Liver (tissue), 9 donors: Measurements from ENCODE around the gene DCDC1. TPM values are rescaled to one million over a fixed set of nuclear protein-coding genes. Genes with fewer than 3 reads are reported as not detected.

Experiments used
- DNase-seq: peaks from one replicate; pipeline ENCODE4 v3.0.0-alpha.2; 2017; ENCODE audit warnings: low spot score
- H3K27ac ChIP-seq, 2 donors: one replicate each; pipeline ENCODE4 v1.7.0; 2013; ENCODE audit warnings: inconsistent platforms in 2 of 2, low read length in 2 of 2, control low read depth in 1 of 2, low read depth in 1 of 2, mild to moderate bottlenecking in 1 of 2
- H3K27me3 ChIP-seq, 4 donors: one replicate each; pipeline versions ENCODE4 v1.6.1 to v1.7.0; 2013; ENCODE audit warnings: low read length in 3 of 4, inconsistent platforms in 1 of 4, mild to moderate bottlenecking in 1 of 4, moderate library complexity in 1 of 4; ENCODE audit not compliant: control insufficient read depth in 4 of 4, insufficient read depth in 4 of 4
- H3K36me3 ChIP-seq, 4 donors: one replicate each; pipeline versions ENCODE4 v1.6.1 to v1.7.0; 2013; ENCODE audit warnings: low read length in 3 of 4, mild to moderate bottlenecking in 3 of 4, low read depth in 1 of 4, moderate library complexity in 1 of 4; ENCODE audit not compliant: control insufficient read depth in 4 of 4, insufficient read depth in 3 of 4
- H3K4me1 ChIP-seq, 4 donors: one replicate each; pipeline versions ENCODE4 v1.6.1 to v1.7.0; 2013; ENCODE audit warnings: low read length in 3 of 4, mild to moderate bottlenecking in 3 of 4, moderate library complexity in 1 of 4; ENCODE audit not compliant: control insufficient read depth in 4 of 4, insufficient read depth in 4 of 4
- H3K4me3 ChIP-seq, 3 donors: one replicate each; pipeline versions ENCODE4 v1.6.1 to v1.7.0; 2013; ENCODE audit warnings: low read length in 3 of 3, control low read depth in 1 of 3, low read depth in 1 of 3, mild to moderate bottlenecking in 1 of 3
- H3K9ac ChIP-seq, 2 donors: one replicate each; pipeline ENCODE4 v1.7.0; 2013; ENCODE audit warnings: low read length in 2 of 2, mild to moderate bottlenecking in 2 of 2, moderate library complexity in 2 of 2, control low read depth in 1 of 2, low read depth in 1 of 2
- H3K9me3 ChIP-seq, 4 donors: one replicate each; pipeline versions ENCODE4 v1.6.1 to v1.7.0; 2013; ENCODE audit warnings: low read length in 3 of 4; ENCODE audit not compliant: control insufficient read depth in 4 of 4
- EGR1 ChIP-seq, 2 donors: IDR thresholded peaks; 2 replicates each; pipeline ENCODE4 v1.6.1; 2016 to 2018; ENCODE audit warnings: antibody characterized with exemption in 2 of 2, low read depth in 2 of 2
- FOXA1 ChIP-seq: IDR thresholded peaks from 2 replicates; pipeline ENCODE4 v1.6.1; 2016; ENCODE audit warnings: antibody characterized with exemption
- FOXA2 ChIP-seq: IDR thresholded peaks from 2 replicates; pipeline ENCODE4 v1.6.1; 2016; ENCODE audit warnings: antibody characterized with exemption
- HNF4A ChIP-seq, 2 donors: conservative IDR thresholded peaks; 2 replicates each; pipeline ENCODE4 v1.6.1; 2016; ENCODE audit warnings: antibody characterized with exemption in 2 of 2, mild to moderate bottlenecking in 2 of 2
- NR2F2 ChIP-seq: IDR thresholded peaks from 2 replicates; pipeline ENCODE4 v1.6.1; 2016; ENCODE audit warnings: antibody characterized with exemption
- SP1 ChIP-seq: IDR thresholded peaks from 2 replicates; pipeline ENCODE4 v1.6.1; 2018; ENCODE audit warnings: antibody characterized with exemption, mild to moderate bottlenecking
- TAF1 ChIP-seq: conservative IDR thresholded peaks from 2 replicates; pipeline ENCODE4 v1.6.1; 2016; ENCODE audit warnings: antibody characterized with exemption, mild to moderate bottlenecking
- YY1 ChIP-seq: IDR thresholded peaks from 2 replicates; pipeline ENCODE4 v1.6.1; 2016; ENCODE audit warnings: antibody characterized with exemption, mild to moderate bottlenecking
- WGBS: extraction: QIAGEN DNeasy Blood & Tissue Kit; methylation state at CpG from one replicate; pipeline ENCODE4 v1.1.7; 2013; 5-methylcytosine and 5-hydroxymethylcytosine counted together
- polyA plus RNA-seq, 2 donors: library from polyadenylated mRNA; stranded (reverse) in 1 of 2; unstranded in 1 of 2; fragments of 200-250 nt in 1 of 2; fragments of >200 nt in 1 of 2; fragmentation: Nextera tagmentation in 1 of 2; extraction: Ambion mirVana in 1 of 2; gene quantifications; one replicate each; pipeline versions ENCODE4 v1.2.1 to v1.2.3, GENCODE V29; 2013 to 2015
- total RNA-seq, 2 donors: library from RNA; depleted of rRNA; stranded (reverse); fragments of >200 nt; gene quantifications; one replicate each; pipeline ENCODE4 v1.2.3, GENCODE V29; 2014
- TF ChIP-seq, protein P1 (sequence below): IDR thresholded peaks from 2 replicates; pipeline ENCODE4 v1.6.1; 2016; ENCODE audit warnings: antibody characterized with exemption
- TF ChIP-seq, protein P2 (sequence below): IDR thresholded peaks from 2 replicates; pipeline ENCODE4 v1.6.1; 2016; ENCODE audit warnings: antibody characterized with exemption
- TF ChIP-seq, protein P3 (sequence below): fragments of 150-350 bp; IDR thresholded peaks from 2 replicates; pipeline ENCODE4 v1.5.1; 2017; ENCODE audit warnings: improper control_type of control experiment, low read depth, low read length; ENCODE audit not compliant: missing input control
- TF ChIP-seq, protein P4 (sequence below): IDR thresholded peaks from 2 replicates; pipeline ENCODE4 v1.6.1; 2016; ENCODE audit warnings: antibody characterized with exemption
- TF ChIP-seq, protein P5 (sequence below): IDR thresholded peaks from 2 replicates; pipeline ENCODE4 v1.6.1; 2016; ENCODE audit warnings: antibody characterized with exemption, mild to moderate bottlenecking
- donor health status: healthy.
- donor health status: healthy.
- donor health status: healthy.
- donor health status: healthy.
- donor health status: healthy.

Gene DCDC1
- total and polyA plus RNA-seq, 4 donors, result 0.38 to 3.5 (median 2.0) TPM

DNA sequence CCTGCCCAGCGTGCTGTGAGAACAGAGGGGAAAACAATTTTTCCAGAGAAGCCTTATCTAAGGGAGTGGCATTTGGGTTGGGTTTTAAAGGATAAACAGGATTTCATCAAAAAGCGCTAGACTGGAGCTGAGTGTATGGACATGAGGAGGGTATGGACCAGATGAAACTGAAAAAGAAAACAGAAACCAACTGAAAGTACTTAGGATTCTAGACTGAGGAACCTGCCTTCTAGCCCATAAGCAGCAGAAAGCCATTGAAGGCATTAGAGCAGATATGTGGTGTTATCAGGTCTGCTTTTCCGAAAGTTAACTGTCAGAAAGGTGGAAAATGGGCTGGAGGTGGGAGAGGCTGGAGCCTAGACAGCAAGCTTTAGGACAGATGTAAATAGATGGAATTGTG is 443.4 kb downstream of the DCDC1 start:
- Histone ChIP-seq H3K36me3 (no peaks in the 10 kb centered on the region), H3K9ac (no peak overlapping the region), H3K9me3 (no peaks in the 10 kb centered on the region), H3K27ac (no peak overlapping the region), H3K4me1 (no peaks in the 10 kb centered on the region), H3K27me3 (no peaks in the 10 kb centered on the region), H3K4me3 (no peak overlapping the region)
- DNase-seq, result no peak
- 89% methylated on average over 3 of the region's 3 CpGs for WGBS
- TF ChIP-seq FOXA2, result no peak

DNA sequence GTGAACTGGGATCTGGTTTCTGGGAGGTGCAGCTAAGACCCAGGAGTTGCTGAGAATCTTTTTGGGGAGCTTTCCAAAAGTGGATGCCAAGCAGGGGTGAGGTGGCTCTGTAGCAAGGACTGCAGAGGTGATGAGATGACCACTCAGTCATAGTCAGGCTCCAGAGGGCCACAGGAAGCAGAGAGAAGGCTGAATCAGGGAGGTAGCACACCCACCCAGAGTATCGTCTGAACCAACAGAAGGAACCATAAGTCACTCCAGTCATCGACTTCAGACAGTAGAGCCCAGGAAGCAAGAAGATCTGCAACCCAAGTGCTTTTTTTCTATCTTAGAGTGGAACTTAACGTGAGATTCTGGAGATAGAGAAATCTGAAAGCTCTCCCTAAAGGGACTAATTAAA is 447.7 kb downstream of the DCDC1 start:
- H3K9me3 ChIP-seq, result no peaks in the 10 kb centered on the region
- no peaks in the 10 kb centered on the region for H3K4me1 ChIP-seq
- H3K4me3 ChIP-seq, result no peak overlapping the region
- no peak for DNase-seq
- H3K27me3 ChIP-seq, result no peaks in the 10 kb centered on the region
- H3K9ac ChIP-seq, result no peak overlapping the region
- WGBS, result 61% methylated on average over 3 of the region's 3 CpGs
- TF ChIP-seq, protein P1, sequence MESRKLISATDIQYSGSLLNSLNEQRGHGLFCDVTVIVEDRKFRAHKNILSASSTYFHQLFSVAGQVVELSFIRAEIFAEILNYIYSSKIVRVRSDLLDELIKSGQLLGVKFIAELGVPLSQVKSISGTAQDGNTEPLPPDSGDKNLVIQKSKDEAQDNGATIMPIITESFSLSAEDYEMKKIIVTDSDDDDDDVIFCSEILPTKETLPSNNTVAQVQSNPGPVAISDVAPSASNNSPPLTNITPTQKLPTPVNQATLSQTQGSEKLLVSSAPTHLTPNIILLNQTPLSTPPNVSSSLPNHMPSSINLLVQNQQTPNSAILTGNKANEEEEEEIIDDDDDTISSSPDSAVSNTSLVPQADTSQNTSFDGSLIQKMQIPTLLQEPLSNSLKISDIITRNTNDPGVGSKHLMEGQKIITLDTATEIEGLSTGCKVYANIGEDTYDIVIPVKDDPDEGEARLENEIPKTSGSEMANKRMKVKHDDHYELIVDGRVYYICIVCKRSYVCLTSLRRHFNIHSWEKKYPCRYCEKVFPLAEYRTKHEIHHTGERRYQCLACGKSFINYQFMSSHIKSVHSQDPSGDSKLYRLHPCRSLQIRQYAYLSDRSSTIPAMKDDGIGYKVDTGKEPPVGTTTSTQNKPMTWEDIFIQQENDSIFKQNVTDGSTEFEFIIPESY, result no peak
- TF ChIP-seq, protein P2, sequence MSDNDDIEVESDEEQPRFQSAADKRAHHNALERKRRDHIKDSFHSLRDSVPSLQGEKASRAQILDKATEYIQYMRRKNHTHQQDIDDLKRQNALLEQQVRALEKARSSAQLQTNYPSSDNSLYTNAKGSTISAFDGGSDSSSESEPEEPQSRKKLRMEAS, result no peak
- TF ChIP-seq, protein P3, sequence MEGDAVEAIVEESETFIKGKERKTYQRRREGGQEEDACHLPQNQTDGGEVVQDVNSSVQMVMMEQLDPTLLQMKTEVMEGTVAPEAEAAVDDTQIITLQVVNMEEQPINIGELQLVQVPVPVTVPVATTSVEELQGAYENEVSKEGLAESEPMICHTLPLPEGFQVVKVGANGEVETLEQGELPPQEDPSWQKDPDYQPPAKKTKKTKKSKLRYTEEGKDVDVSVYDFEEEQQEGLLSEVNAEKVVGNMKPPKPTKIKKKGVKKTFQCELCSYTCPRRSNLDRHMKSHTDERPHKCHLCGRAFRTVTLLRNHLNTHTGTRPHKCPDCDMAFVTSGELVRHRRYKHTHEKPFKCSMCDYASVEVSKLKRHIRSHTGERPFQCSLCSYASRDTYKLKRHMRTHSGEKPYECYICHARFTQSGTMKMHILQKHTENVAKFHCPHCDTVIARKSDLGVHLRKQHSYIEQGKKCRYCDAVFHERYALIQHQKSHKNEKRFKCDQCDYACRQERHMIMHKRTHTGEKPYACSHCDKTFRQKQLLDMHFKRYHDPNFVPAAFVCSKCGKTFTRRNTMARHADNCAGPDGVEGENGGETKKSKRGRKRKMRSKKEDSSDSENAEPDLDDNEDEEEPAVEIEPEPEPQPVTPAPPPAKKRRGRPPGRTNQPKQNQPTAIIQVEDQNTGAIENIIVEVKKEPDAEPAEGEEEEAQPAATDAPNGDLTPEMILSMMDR, result no peak
- no peak for TF ChIP-seq NR2F2
- TF ChIP-seq, protein P4, sequence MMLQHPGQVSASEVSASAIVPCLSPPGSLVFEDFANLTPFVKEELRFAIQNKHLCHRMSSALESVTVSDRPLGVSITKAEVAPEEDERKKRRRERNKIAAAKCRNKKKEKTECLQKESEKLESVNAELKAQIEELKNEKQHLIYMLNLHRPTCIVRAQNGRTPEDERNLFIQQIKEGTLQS, result no peak
- no peak for TF ChIP-seq TAF1
- no peak for TF ChIP-seq FOXA1
- no peak for TF ChIP-seq SP1
- no peak for TF ChIP-seq EGR1 (IDR thresholded peaks at IDR 0.05; ENCODE audit: low read depth in 2 of 2)
- peaks cover 0 to 2% (median 0%) of the 10 kb centered on the region in 4 donors for H3K36me3 ChIP-seq
- H3K27ac ChIP-seq, result no peak overlapping the region

DNA sequence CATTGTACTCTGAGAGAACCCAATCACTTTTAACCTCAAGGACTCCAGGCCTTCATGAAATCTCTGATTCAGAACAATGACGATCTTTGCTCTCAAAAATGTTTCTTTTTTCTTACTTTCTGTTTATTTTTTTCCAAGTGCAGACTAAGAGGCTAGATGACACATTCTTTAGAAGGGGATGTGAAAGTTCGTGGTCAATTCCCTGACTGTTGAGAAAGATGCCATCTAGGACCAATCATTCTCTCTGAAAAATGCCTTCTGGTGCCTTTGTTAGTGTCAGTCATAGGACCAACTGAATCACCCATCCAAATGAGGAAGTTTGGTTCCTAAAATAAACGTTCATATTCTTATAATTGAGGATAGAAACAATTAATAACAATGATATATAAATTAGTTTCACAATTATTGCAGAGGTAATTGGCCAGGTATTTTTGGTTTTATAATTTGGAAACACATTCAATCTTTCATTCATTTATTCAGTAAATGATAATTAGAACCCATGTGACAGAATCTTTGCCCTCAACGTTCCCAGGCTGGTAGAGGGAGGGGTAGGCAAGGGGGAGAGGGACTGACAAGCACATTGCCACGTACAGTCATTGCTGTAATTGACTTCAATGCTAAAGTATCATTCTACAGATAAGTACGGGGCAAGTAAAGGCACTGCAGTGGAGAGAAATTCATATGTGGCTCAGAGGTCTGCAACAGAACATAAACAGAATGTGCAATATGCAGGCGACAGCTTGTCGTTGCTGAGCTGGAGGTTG is 450.0 kb downstream of the DCDC1 start:
- Histone ChIP-seq H3K27me3 (no peaks in the 10 kb centered on the region), H3K4me3 (no peak overlapping the region), H3K9ac (peak overlapping the region in 1 of 2 donors; percentile 14), H3K9me3 (no peaks in the 10 kb centered on the region), H3K27ac (no peak overlapping the region), H3K4me1 (no peaks in the 10 kb centered on the region), H3K36me3 (peaks cover 0 to 2% (median 0%) of the 10 kb centered on the region in 4 donors)
- no peak for TF ChIP-seq YY1
- TF ChIP-seq, protein P4, result no peak
- TF ChIP-seq FOXA1, result no peak
- no peak for TF ChIP-seq HNF4A (conservative IDR thresholded peaks at IDR 0.05)
- TF ChIP-seq, protein P5, sequence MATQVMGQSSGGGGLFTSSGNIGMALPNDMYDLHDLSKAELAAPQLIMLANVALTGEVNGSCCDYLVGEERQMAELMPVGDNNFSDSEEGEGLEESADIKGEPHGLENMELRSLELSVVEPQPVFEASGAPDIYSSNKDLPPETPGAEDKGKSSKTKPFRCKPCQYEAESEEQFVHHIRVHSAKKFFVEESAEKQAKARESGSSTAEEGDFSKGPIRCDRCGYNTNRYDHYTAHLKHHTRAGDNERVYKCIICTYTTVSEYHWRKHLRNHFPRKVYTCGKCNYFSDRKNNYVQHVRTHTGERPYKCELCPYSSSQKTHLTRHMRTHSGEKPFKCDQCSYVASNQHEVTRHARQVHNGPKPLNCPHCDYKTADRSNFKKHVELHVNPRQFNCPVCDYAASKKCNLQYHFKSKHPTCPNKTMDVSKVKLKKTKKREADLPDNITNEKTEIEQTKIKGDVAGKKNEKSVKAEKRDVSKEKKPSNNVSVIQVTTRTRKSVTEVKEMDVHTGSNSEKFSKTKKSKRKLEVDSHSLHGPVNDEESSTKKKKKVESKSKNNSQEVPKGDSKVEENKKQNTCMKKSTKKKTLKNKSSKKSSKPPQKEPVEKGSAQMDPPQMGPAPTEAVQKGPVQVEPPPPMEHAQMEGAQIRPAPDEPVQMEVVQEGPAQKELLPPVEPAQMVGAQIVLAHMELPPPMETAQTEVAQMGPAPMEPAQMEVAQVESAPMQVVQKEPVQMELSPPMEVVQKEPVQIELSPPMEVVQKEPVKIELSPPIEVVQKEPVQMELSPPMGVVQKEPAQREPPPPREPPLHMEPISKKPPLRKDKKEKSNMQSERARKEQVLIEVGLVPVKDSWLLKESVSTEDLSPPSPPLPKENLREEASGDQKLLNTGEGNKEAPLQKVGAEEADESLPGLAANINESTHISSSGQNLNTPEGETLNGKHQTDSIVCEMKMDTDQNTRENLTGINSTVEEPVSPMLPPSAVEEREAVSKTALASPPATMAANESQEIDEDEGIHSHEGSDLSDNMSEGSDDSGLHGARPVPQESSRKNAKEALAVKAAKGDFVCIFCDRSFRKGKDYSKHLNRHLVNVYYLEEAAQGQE, result no peak
- TF ChIP-seq, protein P1, result no peak
- DNase-seq, result no peak
- WGBS, result 53% methylated on average over 8 of the region's 8 CpGs
